Hematopoietic multipotent progenitor cell (in vitro differentiated cells): ENCODE measurements around the gene RCCD1. TPM values are rescaled to one million over a fixed set of nuclear protein-coding genes. Genes with fewer than 3 reads are reported as not detected.
A peak's percentile ranks its signal among the peaks of the same experiment; 100 is the strongest.
"Not testable (repeated sequence)": the region's sequence is repeated elsewhere in the genome, so short reads cannot be mapped to it uniquely, and the experiment has no call there.

Experiments used
- DNase-seq, 3 donors: peaks; one replicate each; pipeline ENCODE4 v3.0.0-alpha.2; 2011 to 2015; ENCODE audit warnings: low read depth in 2 of 3, low spot score in 2 of 3
- total RNA-seq: library from RNA; depleted of rRNA; stranded (reverse); fragments of >200 nt; gene quantifications from one replicate; pipeline ENCODE4 v1.2.3, GENCODE V29; 2012

The RCCD1 gene
- total RNA-seq, 1 donor, result 13.7 TPM

DNA sequence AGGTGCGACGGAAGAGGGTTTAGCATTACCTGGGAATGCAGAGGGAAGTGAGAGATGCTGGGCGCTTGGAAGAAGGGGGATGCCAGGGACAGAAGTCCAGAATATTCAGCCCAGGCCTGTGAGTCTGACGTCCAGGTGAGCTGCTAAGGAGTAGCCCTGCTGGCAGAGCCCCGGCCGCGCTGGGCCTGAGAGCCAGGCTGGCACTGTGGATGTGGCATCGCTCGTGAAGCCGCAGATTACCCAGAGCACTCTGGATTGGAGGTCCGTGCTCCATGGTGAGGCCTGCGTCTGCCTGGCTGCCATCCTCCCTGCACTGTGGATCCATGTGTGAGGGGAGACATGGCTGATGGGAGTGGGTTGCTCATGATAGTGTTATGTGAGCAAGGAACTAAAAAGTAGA, 37.1 kb upstream of the RCCD1 start:
- no peak for DNase-seq

DNA sequence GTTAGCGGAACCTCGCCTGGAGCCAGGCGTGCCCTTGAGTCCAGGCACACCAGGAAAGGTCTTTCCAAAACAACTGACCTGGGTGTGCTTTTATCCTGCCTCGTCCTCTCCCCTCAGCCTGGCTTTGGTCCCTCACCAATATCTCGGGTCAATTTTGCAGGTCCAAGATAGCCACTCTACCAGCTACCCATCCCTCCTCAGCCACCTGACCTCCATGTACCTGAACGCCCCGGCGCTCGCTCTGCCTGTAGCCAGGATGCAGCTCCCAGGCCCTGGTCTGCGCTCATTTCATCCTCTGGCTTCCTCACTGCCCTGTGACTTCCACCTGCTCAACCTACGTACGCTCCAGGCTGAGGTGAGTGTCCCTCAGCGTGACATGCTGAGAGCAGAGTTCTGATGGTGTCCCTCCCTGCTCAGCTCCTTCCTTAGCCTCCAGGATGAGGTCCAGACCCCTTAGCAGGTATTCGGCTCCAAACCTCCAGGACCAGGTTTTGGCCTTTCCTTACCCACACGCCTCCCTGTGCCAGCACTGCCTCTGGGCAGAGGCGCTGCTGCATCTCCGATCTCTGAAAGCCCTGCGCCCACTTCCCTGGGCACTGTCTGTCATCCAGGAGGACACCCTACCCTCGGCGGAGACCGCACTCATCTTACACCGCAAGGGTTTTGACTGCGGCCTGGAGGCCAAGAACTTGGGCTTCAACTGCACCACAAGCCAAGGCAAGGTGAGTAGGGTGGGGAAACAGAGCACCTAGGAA, 36.5 kb upstream of the RCCD1 start:
- no peak for DNase-seq

GRCh38 chr15:90918835-90919234, 35.8 kb upstream of the RCCD1 start:
- no peak for DNase-seq

GRCh38 chr15:90921887-90922286, 32.8 kb upstream of the RCCD1 start:
- no peak for DNase-seq

- DNase-seq, result not testable (repeated sequence)
Measured at GRCh38 chr15:90922712-90923322, 31.9 kb upstream of the RCCD1 start.

DNA sequence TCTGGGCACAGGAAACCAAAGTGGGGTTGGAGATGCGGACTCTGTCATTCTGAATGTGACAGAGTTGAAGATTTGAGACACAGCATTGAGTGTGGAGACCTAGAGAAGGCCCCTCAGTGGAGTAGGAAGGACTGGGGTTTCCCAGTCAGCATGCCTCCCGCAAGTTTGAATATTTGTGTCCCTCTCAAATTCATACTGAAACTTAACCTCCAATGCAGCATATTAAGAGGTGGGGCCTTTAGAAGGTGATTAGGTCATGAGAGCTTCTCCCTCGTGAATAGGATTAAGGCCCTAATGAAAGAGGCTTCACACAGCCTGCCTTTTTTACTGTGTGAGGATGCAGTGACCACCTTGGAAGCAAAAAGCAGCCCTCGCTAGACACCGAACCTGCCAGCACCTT, 30.3 kb upstream of the RCCD1 start:
- no peak for DNase-seq

DNA sequence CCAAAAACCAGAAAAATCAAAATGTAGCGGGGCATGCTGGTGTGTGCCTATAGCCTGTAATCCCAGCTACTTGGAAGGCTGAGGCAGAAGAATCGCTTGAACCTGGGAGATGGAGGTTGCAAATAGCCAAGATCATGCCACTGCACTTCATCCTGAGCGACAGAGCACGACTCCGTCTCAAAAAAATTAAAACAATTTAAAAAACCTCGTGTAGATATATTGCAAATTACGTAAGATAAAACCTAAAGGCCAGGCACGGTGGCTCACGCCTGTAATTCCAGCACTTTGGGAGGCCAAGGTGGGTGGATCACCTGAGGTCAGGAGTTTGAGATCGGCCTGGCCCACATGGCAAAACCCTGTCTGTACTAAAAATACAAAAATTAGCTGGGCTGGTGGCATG, 27.9 kb upstream of the RCCD1 start:
- not testable (repeated sequence) for DNase-seq

- DNase-seq, result not testable (repeated sequence)
Measured at GRCh38 chr15:90928106-90928505, 26.6 kb upstream of the RCCD1 start.

GRCh38 chr15:90929246-90930019, 25.3 kb upstream of the RCCD1 start:
- no peak for DNase-seq

DNA sequence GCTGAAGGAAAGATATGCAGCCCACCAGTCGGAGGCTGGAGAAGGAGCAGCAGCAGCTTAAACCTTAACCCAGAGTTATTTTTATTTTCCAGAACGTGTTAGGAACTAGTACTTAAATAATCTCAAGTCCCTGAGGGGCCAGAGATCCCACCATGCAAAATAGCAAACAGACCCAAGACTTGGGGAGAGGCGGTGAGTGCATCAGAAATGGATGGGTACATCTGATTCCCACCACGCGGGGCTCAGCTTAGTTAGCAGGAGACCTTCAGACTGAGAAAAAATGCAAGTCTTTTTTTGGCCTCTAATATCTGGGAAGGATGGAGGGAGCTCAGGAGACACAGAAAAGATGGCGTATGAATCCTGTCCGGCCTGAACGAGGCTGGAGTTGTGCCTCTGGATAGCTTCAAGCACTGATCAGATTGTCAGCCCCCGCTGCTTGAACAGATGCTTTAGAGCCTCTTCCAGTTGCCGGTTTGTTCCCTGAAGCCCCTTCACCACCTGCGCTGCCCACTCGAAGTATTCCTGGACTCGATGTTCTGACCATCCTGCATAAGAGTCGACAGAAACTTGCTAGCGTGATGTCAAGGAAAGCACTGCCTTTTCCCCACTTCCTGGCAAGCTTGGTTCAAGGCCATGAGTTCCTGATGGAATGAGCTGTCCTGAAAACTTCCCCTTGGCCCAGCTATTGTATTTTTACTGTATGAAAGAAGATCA, 23.7 kb upstream of the RCCD1 start:
- DNase-seq, result no peak

GRCh38 chr15:90931575-90931827, 23.2 kb upstream of the RCCD1 start:
- no peak for DNase-seq

DNA sequence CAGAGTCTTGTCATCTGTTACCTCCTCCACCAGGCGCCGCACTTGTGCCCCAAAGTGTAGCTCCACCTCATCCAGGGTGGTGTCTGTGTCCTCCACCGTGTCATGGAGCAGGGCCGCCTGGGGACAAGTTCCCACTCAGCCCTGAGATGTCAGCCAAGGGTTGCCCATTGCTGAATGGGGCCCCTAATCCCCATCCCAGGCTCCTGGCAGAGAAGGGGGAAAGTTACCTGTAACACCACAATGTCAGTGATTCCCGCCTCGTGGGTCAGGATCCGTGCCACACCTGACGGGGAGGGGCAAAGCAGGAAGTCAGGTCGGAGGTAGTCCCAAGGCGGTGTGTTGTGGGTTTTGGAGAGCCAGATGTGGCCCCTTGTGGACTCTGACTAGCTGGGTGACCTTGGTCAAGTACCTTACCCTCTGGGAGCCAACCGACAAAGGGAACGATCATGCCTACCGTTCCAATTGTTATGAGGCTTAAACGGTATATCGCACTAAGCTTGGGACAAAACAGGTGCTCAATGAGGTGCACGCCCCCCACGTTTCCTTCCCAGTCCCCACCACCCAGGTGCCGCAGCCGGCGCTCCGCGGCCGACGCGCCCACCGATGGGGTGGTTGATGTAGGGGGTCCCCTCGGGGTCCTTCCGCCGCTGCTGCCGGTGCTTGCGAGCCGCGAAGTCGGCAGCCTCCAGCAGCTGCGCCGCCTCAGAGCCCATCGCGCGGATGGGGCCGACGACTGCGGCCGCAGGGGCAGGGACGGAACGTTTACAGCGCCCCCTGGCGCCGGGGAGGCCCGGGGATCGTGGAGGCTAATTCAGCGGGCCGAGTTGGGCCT, 22.6 kb upstream of the RCCD1 start, which contains the start of gene HDDC3:
HDDC3 (minus strand) TSS at position 722 of the 832 bp plus-strand sequence; CDS start at position 713, 9 bp downstream.
- DNase-seq, result peak; percentile 83 to 93 (median 89)

GRCh38 chr15:90932660-90932991, 22.1 kb upstream of the RCCD1 start:
- no peak for DNase-seq

- no peak for DNase-seq
Measured at GRCh38 chr15:90933301-90933700, 21.4 kb upstream of the RCCD1 start.

DNA sequence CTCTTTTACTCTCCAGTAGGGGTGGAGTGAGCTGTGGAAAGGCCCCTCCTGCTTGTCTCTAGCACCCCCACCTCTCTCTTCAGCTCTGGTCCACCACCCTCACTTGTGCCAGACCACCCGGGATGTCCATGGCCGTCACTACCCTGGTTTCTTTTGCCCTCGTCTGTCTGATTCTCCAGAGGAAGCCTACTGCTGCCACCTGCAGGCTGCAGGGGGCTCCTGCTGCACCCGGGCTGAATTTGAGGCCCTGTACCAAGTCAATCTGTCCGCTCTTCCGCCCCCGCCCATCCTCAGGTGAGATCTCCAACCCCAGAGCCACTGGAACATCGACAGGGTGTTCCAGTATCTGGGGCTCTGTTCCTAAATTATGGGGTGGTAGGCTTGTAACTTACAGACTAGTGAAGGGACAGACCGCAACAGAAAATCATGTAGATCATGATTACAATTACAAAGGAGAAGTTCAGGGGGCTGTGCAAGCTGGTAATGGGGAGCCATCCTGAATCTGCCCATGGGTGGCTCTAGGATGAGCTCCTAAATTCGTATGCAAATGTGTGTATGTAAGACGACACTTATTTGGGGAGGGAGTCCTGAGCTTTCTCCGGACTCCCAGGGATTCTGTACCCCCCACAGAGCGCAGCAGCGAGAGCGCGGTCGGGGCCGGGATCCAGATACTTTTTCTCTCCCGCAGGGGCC, 20.3 kb upstream of the RCCD1 start:
- DNase-seq, result peak; percentile 60 to 87 (median 84)

GRCh38 chr15:90934949-90935751, 19.5 kb upstream of the RCCD1 start, which contains the start of gene UNC45A:
UNC45A (plus strand) TSS chr15:90935285; CDS start chr15:90935325, 40 bp downstream.
- peak; percentile 86 to 94 (median 87) for DNase-seq

DNA sequence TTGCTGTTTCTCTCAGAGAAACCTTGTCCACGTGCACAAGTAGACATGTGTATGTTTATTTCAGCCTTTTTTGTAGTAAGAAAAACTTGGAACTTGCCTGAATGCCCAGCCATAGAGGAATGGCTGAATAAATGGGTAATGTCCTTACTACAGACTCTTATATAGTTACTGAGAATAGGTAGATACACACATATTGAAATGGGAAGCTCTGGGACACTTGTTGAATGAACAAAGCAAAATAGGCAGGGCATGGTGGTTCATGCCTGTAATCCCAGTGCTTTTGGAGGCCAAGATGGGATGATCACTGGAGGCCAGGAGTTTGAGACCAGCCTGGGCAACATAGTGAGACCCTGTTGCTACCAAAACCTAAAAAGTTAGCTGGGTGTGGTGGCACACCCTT, 17.9 kb upstream of the RCCD1 start:
- no peak for DNase-seq

DNA sequence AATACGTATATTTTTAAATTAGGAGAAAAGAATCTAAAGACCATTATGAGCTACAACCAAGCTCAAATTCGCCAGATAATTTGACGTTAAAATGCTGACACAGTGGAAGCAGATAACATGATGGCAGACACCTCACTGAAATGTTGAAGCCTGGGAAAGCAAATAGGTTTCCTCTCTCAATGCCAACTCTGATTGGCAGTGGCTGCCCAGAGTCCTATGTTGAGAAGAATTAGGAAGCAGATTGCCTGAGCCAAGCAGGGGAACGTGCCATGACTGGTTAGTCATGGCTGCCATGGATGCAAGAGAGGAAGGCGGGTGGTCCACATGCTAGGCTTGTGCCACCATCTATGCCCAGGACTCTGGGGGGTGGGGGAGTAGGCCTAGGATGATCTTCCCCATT, 16.4 kb upstream of the RCCD1 start:
- no peak for DNase-seq

- DNase-seq, result no peak
Measured at GRCh38 chr15:90939756-90940155, 14.9 kb upstream of the RCCD1 start.
